ENCODE results near the gene ACSM4.

The ACSM4 gene

DNA sequence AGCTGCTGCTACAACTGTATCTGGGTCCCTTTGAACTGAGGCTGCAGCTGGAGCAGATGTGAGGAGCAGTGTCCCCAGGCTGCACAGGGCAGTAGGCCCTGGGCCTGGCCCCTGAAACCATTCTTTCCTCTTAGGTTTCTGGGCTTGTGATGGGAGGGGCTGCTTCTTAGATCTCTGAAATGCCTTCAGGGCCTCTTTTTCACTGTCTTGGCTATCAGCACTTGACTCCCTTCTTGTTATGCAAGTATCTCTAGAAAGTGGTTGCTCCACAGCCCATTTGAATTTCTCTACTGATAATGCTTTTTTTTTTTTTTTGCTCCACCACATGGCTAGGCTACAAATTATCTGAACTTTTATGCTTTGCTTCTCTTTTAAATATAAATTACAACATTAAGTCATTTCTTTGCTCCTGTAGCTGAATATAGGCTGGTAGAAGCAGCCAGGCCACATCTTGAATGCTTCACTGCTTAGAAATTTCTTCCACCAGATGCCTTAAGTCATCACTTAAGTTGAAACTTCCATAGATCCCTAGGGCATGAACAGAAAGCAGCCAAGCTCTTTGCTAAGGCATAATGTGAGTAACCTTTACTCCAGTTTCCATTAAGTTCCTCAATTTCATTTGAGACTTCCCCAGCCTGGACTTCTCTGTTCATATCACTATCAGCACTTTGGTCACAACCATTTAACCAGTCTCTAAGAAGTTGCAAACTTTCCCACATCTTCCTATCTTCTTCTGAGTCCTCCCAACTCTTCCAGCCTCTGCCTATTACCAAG, 41.1 kb downstream of the ACSM4 start:
- peak; percentile 69 to 72 for DNase-seq

DNA sequence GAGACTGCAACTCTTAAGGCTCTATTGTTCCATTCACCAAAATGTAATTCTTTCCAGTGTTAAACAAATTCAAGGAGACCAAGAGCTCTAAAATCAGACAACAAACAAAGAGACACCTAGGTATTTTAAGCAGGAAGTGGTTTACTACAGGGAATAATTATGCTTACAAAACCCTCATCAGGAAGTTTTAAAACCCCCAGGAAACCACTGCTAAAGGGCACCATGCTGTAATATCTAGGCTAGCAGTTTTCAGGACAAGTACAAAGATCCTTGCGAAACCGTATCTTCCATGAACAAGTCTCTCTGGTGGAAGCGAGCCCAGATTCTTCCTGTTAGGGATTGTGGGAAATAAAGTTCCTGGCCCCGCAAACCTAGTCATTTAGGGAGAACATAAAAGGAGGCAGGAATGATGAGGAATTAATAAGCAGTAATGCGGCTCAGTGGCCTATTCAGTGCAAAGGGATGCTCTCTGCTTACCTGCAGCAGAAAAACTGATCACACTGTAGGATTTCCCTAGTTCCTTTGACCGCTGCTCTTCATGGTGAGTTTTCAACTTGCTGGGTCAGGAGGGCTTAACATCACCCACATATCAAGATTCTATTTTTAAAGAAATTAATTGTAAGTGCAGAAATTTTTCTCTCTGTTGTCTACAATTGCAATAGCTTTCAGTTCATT, 42.8 kb downstream of the ACSM4 start:
- DNase-seq = peak; percentile 14 to 16

DNA sequence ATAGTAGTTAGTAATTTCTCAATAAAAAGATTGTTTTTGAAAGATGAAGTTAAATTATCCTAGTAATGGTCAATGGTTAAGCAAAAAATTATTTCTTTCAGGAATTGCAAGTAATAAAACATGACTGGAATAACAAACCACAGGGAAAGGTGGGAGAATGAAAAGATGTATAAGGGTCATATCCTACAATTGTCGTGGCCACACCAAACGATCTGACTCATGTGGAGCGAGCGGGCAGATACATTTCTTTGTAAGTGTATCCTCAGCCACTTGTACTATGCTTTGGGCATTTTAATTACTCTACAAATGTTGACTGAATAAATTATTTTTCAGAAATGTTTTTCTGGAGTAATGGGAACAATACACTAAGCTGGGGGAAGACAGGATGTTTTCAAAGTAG, 45.5 kb downstream of the ACSM4 start:
- DNase-seq = no peak

DNA sequence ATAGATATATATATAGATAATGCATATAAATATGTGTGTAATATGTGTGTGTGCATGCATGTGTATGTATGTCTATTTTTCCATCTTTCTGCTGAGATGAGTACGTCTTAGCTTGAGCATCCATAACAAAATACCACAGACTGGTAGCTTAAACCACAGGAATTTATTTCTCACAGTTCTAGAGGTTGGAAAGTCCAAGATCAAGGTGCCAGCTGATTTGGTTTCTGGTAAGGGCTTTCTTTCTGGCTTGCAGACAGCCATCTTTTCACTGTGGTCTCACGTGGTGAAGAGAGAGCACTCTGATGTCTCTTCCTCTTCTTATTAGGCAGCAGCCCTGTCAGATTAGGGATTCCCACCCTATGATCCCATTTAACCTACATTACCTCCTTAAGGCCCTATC, 47.3 kb downstream of the ACSM4 start:
- DNase-seq = no peak

DNA sequence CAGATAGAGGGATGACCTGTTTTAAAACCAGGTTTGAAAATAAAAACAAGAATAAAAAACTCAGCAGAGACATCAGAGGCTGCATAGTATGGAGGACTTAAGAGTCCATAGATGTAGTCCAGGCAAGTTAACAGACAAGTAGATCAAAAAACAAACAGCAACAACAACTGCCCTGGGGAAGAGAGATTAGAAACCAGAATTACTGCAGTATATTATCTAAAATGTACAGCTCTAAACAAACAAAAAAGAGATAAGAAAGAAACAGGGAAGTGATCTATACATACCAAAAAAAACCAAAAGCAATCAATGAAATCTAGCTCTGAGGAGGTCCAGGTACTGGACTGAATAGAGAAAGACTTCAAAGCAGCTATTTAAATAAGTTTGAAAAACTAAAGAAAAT, 48.8 kb downstream of the ACSM4 start:
- DNase-seq = no peak

DNA sequence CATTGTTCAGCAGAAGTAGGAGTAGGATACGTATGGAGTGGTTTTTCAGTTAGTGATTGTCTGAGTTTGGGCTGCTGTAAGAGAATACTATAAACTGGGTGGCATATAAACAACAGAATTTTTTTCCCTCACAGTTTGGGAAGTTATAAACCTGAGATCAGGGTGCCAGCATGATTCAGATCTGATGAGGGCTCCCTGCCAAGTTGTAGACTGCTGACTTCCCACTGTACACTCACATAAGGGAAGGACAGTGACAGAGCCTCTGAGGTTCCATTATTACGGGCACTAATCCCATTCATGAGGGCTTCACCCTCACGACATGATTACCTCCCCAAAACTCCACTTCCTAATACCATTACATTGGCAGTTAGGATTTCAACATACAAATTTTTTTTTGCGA, 50.7 kb downstream of the ACSM4 start:
- DNase-seq = no peak

DNA sequence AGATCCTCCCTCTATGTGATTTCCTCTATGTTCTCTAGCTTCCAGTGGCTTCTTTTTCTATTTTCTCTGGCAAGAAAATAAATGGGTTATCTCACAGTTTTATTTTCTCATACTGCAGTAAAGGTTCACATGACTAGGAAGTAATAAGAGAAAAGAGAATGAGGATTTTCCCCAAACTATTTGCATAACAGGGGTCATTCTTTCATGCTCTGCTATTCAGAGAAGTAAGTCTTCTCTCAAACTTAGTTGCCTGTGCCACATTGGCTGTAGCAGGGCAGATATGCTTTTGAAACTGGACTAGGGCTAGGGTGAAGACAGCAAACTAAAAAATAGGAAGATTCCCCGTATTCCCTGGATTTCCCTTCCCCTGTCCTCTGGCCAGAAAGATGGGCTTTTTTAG, 57.4 kb downstream of the ACSM4 start:
- peak; percentile 29 to 44 for DNase-seq

DNA sequence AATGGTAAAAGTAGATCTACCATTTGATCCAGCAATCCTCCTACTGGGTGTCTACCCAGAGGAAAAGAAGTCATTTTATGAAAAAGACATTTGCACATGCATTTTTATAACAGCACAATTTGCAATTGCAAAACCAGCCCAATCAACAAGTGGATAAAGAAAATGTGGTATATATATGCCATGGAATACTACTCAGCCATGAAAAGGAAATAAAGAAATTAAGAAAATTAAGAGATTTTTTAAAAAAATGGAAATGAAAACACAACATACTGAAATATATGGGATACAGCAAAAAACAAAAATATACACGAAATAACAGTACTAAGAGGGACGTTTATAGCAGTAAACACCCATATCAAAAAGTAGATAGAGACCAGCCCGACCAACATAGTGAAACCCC, 58.9 kb downstream of the ACSM4 start:
- no peak for DNase-seq

DNA sequence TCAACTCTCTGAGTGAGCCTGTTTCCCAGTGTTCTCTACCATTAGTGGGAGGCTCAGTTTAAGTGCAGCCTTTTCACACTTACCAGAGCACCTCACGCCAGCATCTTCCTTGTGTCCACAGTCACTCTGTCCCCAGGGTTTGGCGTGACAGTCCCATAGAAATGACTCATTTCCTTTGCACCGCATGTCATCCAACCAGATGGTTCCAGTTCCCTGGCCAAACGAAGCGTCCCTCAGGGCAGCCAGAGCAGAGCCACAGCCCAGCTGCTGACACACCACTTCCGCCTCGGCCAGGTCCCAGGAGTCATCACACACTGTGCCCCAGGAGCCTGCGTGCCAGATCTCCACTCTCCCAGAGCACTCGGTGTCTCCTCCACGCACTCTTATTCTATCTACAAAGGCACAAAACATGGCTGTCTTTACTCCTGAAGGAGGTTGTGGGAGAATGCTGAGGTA, 65.4 kb downstream of the ACSM4 start:
- DNase-seq = no peak

DNA sequence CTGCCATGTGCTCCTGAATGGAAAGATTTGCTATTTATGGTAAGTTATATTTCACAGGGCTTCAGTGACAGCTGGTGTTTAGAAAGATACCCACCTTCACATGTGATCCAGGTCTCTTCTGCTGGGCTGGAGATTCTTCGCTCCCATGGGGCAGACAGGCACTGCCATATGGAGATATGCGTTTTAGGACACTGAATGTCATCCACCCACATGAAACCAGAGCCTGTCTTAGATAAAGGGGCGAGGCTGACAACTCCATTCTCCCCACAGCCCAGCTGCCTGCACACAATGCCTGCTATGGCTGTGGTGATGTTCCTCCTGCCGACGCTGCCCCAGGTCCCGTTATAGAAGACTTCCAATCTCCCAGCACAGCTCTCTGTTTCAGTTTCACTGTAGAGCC, 69.4 kb downstream of the ACSM4 start:
- no peak for DNase-seq

DNA sequence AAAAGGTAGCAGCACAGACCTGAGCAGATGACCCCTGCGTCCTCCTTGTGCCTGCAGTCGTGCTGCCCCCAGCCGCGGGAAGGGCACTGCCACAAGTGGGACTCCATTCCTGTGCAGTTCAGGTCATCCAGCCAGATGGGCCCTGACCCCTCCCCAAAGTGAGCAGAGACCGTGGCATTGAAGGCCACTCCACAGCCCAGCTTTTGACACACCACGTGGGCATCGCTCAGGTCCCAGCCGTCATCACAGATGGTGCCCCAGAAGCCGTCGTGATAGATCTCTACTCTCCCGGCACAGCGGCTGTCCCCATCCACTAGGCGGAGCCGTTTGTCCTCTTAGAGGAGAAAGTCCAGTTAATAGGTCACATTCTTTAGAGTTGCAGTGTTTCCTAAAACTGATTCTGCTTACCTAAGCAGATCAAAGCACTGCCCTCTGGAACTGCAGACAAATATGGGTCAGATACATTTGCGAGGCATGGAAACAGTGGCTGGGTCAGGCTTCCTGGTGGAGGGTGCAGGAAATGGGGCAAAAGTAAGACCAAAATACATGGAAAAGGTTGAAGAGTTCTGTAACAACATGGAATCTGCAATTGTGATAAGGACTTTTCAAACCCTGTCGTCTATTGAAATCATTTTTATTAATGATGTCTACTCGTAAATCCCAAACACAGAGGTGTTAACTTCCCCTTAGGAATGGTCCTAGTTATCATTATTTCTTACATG, 70.7 kb downstream of the ACSM4 start:
- DNase-seq = peak; percentile 37 to 78

DNA sequence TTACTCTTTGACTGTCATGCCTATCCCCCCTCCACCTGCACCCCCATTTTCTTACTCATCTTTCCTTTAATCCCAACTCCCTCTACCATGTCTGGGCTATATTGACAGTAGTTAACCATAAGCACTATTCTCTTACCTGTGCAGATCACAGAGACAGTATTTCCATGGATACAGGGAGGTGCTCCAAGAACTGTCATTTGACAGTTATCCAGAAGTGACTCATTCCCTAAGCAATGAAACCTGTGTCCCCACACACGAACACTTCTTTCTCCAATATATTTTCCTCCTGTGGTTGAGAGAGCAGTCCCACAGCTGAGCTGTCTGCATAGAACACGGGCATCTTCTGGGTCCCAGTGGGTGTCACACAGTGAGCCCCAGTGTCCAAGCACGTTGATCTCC, 71.3 kb downstream of the ACSM4 start:
- no peak for DNase-seq

DNA sequence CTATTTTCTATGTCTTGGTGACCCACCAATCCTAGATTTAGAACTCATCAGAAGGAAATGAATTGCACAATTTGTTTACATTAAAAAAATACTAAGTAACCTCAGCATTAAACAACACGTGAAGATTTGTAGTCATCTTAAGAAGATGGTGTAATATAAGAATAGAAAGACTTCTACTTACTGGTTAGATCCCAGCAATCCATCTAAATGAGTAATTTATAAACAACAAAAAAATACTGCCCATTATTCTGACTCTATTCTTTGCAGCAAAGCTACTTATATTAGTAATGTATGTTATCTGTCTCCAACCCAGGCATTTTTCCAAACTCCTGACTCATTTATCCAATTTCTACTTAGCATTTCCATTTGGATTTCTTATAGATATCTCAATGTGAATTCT, 72.3 kb downstream of the ACSM4 start:
- DNase-seq = no peak

Data from inflammatory macrophage treated with lipopolysaccharide for 1 hour (primary cell).